Naive thymus-derived CD4-positive, alpha-beta T cell (primary cell): ENCODE data around the gene INAFM1. TPM values are rescaled to one million over a fixed set of nuclear protein-coding genes. Genes with fewer than 3 reads are reported as not detected.

ENCODE experiments used
- ATAC-seq: fragments of 150-1000 bp; cut with Tn5 transposase; 2 replicates; pipeline ENCODE4 v1.10.0; 2021; ENCODE audit warnings: mild to moderate bottlenecking, moderate library complexity
- CTCF ChIA-PET: fragments of 350-600 bp; sonication (Branson Sonifier 250); formaldehyde crosslinking; loops from one replicate; lab custom pipeline; 2021; ENCODE audit warnings: antibody characterized with exemption; lab: Charles Lee
- POLR2A ChIA-PET: fragments of 350-600 bp; sonication (Branson Sonifier 250); formaldehyde crosslinking; loops from one replicate; lab custom pipeline; 2021; ENCODE audit warnings: antibody characterized with exemption, inconsistent platforms; lab: Charles Lee
- DNase-seq, 9 donors: peaks; one replicate each; pipeline versions ENCODE4 v3.0.0 to v3.0.0-alpha.2; 2020 to 2022; ENCODE audit warnings: mixed read lengths in 1 of 9
- H3K27ac ChIP-seq: one replicate; pipeline ENCODE4 v1.7.0; 2013; ENCODE audit warnings: mild to moderate bottlenecking, low read depth, low read length, moderate library complexity
- H3K27me3 ChIP-seq, 2 donors: one replicate each; pipeline ENCODE4 v1.7.0; 2013; ENCODE audit warnings: low read length in 2 of 2, mild to moderate bottlenecking in 2 of 2, moderate library complexity in 2 of 2; ENCODE audit not compliant: control insufficient read depth in 2 of 2, insufficient read depth in 2 of 2
- H3K36me3 ChIP-seq, 3 experiments: 1 replicate in 2 of 3; 2 replicates in 1 of 3; pipeline ENCODE4 v1.7.0; 2013; ENCODE audit warnings: low read length in 3 of 3, mild to moderate bottlenecking in 3 of 3, moderate library complexity in 1 of 3; ENCODE audit not compliant: insufficient read depth in 3 of 3, control insufficient read depth in 2 of 3
- H3K4me1 ChIP-seq, 2 donors: one replicate each; pipeline ENCODE4 v1.7.0; 2013; ENCODE audit warnings: low read length in 2 of 2, mild to moderate bottlenecking in 2 of 2, moderate library complexity in 1 of 2; ENCODE audit not compliant: control insufficient read depth in 2 of 2, insufficient read depth in 2 of 2
- H3K4me3 ChIP-seq: 2 replicates; pipeline ENCODE4 v1.7.0; 2013; ENCODE audit warnings: mild to moderate bottlenecking, low read length
- H3K9me3 ChIP-seq, 3 experiments: 1 replicate in 2 of 3; 2 replicates in 1 of 3; pipeline ENCODE4 v1.7.0; 2013; ENCODE audit warnings: low read length in 3 of 3; ENCODE audit not compliant: control insufficient read depth in 2 of 3
- H3K27ac Mint-ChIP-seq, 9 donors: one replicate each; pipeline ENCODE4 v1.8.0; 2020 to 2022; ENCODE audit warnings: mixed read lengths in 9 of 9, mild to moderate bottlenecking in 8 of 9, moderate library complexity in 5 of 9, inconsistent platforms in 2 of 9
- H3K27me3 Mint-ChIP-seq, 5 donors: one replicate each; pipeline ENCODE4 v1.8.0; 2021 to 2022; ENCODE audit warnings: mixed read lengths in 5 of 5, mild to moderate bottlenecking in 1 of 5
- H3K36me3 Mint-ChIP-seq, 5 donors: one replicate each; pipeline ENCODE4 v1.8.0; 2020 to 2022; ENCODE audit warnings: mixed read lengths in 5 of 5, mild to moderate bottlenecking in 3 of 5, inconsistent platforms in 1 of 5
- H3K4me1 Mint-ChIP-seq, 7 donors: one replicate each; pipeline ENCODE4 v1.8.0; 2020 to 2022; ENCODE audit warnings: mixed read lengths in 7 of 7, mild to moderate bottlenecking in 3 of 7, inconsistent platforms in 1 of 7
- H3K4me3 Mint-ChIP-seq, 10 donors: one replicate each; pipeline ENCODE4 v1.8.0; 2020 to 2022; ENCODE audit warnings: mild to moderate bottlenecking in 10 of 10, mixed read lengths in 10 of 10, moderate library complexity in 6 of 10, inconsistent platforms in 2 of 10
- H3K9me3 Mint-ChIP-seq, 11 donors: one replicate each; pipeline ENCODE4 v1.8.0; 2020 to 2022; ENCODE audit warnings: mixed read lengths in 11 of 11, mild to moderate bottlenecking in 4 of 11, inconsistent platforms in 1 of 11, moderate library complexity in 1 of 11
- intact Hi-C, 2 donors: fragments of 100-400 bp; cut with micrococcal nuclease; formaldehyde crosslinking; loops; one replicate each; pipeline ENCODE4 v1.15.1; 2023
- polyA plus RNA-seq, 2 donors: library from polyadenylated mRNA; unstranded; fragments of 300-500 nt; fragmentation: Illumina TruSeq; gene quantifications; one replicate each; pipeline ENCODE4 v1.2.3, GENCODE V29; 2021
- total RNA-seq, 6 experiments: library from RNA in 5 of 6; stranded (reverse) in 5 of 6; gene quantifications; 1 replicate in 5 of 6; 2 replicates in 1 of 6; pipeline ENCODE4 v1.2.3 and lab custom pipeline; 2021 to 2026

The INAFM1 gene
- total RNA-seq: 10 to 100 TPM; 11.6 to 21.7 (median 16.7) TPM
- polyA plus RNA-seq: 1 to 10 TPM; 2.3 to 3.0 TPM
- total RNA-seq (lab: John Stamatoyannopoulos, UW): 7.1 reads per million, percentile 30 among the genes with 10 or more reads in this experiment

DNA sequence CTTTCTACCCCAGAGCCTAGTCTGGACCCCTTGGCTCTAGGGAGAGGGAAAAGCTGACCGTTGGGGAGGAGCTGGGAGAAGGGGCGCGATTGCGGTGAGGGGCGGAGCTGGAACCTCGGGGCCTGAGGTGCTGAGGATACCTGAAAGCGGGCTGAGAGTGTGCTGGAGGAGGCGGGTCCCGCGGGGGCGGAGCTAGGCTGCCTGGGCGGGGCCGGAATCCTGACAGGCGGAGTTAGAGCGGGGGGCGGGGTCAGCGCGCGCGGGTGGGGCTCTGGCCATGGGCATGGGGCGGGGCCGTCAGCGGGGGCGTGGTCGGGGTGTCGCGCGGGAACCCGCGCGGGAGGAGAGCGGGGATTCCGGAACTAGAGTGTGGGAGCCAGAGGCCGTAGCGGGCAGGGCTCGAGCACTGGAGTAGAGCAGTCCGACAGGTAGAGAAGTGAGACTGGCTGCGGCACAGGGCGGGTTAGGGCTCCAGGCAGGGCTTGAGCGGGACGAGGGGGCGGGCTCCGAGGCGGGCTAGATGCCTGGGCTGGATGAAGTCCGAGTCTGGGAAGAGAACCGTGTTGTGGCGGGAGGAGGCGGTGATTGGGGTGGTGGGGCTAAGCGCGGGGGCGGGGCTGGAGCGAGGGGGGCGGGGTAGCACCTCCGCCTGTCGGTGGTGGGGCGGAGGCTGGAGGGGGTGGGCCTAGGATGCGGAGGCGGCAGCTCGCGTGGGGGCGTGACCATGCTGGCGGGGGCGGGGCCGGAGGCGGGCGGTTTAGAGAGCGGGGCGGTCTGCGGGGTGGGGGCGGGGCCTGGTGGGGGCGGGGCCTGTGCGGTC is at the start of gene INAFM1:
INAFM1 (plus strand) TSS at position 815 of the 820 bp plus-strand sequence. CDS start 35 bp downstream, outside the sequence.
- peak within 1 kb of the TSS; percentile 95 for H3K27ac ChIP-seq
- no peaks in the 10 kb centered on the region for H3K9me3 ChIP-seq
- Mint-ChIP-seq H3K9me3 (no peaks in the 10 kb centered on the region), H3K4me1 (peaks cover 20 to 28% (median 27%) of the 10 kb centered on the region in 7 donors), H3K4me3 (peak within 1 kb of the TSS; percentile 83 to 99 (median 95)), H3K27ac (peak within 1 kb of the TSS; percentile 93 to 98 (median 97)), H3K36me3 (peaks cover 0 to 12% (median 3%) of the 10 kb centered on the region in 5 donors), H3K27me3 (no peaks in the 10 kb centered on the region)
- ChIA-PET POLR2A (interaction anchor here (0.6 to 2.8 kb wide), 20 partner anchors 12 to 1698 kb away, joined by 3 to 44 read pairs (median 4); partner anchors contain the start of genes CCDC9, SAE1 and ZC3H4), CTCF (interaction anchor here (0.6 to 2.1 kb wide), 4 partner anchors 18 to 75 kb away, joined by 3 to 8 read pairs (median 4); partner anchors contain the start of gene CCDC9)
- DNase-seq (peak; percentile 98 to 100 (median 99)), ATAC-seq (peak; percentile 87)
- no peaks in the 10 kb centered on the region for H3K27me3 ChIP-seq
- H3K36me3 ChIP-seq: peaks cover 0 to 28% (median 0%) of the 10 kb centered on the region in 3 experiments
- intact Hi-C loops: loop anchor here (1.0 to 10.0 kb wide), 22 partner anchors 10 to 1559 kb away; partner anchors contain the start of genes BICRA (in 2 of the 2), DHX34 (in 2 of the 2), ARHGAP35 (in 1 of the 2) and DACT3 (in 1 of the 2)
- H3K4me3 ChIP-seq: peak within 1 kb of the TSS; percentile 100
- H3K4me1 ChIP-seq: peaks cover 3 to 14% of the 10 kb centered on the region in 2 donors

DNA sequence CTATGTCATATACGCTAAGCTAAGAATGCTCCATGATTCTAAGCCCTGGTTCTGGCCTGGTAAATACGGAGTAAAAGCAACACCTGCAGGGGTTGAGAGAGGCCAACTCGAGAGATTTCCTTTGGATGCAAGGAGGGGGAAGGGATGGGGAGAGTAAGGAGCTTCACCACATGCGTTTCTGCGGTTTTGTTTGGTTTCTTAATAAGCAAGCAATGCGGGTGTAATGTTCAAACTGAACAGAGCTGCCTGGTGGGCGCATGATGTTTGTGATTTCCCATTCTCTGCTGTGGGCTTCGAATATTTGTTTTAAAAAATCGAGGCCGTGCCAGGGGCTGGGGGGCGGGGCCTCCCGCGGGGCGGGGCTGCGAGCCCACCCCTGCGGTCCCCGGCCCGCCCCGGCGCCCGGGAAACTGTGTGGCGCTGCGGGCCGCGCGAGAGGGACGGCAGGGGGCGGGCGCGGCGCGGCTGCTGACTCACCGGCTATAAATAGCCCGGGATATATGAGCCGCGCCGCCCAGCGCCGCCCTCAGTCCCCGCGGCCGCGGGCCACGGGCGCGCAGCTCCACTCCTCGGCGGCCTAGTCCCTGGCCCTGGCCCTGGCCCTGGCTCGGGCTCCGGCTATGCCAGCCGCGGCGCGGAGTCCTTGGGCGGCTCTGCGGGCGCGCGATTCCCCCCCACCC is 48.8 kb upstream of the INAFM1 start:
- peaks cover 8 to 16% (median 11%) of the 10 kb centered on the region in 7 donors for H3K4me1 Mint-ChIP-seq
- intact Hi-C loops: loop anchor here (1.0 to 5.0 kb wide), 10 partner anchors 16 to 364 kb away; partner anchors contain the start of genes ARHGAP35 (in 1 of the 2), CCDC9 (in 1 of the 2) and INAFM1 (in 1 of the 2)
- peak overlapping the region in 8 of 9 donors; percentile 26 to 96 (median 84) for H3K27ac Mint-ChIP-seq
- peaks cover 0 to 2% (median 0%) of the 10 kb centered on the region in 11 donors for H3K9me3 Mint-ChIP-seq
- H3K27me3 Mint-ChIP-seq: no peaks in the 10 kb centered on the region
- Histone ChIP-seq H3K36me3 (peaks cover 0 to 19% (median 3%) of the 10 kb centered on the region in 3 experiments), H3K4me1 (peaks cover 28 to 31% of the 10 kb centered on the region in 2 donors), H3K27ac (peak overlapping the region; percentile 81), H3K4me3 (peak overlapping the region; percentile 54), H3K9me3 (no peaks in the 10 kb centered on the region), H3K27me3 (no peaks in the 10 kb centered on the region)
- H3K36me3 Mint-ChIP-seq: peaks cover 0 to 11% (median 5%) of the 10 kb centered on the region in 5 donors
- ChIA-PET POLR2A (interaction anchor here (0.7 to 5.0 kb wide), 29 partner anchors 9 to 114 kb away, joined by 3 to 59 read pairs (median 4); partner anchors contain the start of genes CCDC9 and ZC3H4), CTCF (interaction anchor here (0.7 to 3.3 kb wide), 13 partner anchors 13 to 80 kb away, joined by 3 to 25 read pairs (median 7); no protein-coding TSS in a partner anchor)
- peak; percentile 76 for ATAC-seq
- peak; percentile 72 to 94 (median 82) for DNase-seq
- peak overlapping the region; percentile 31 to 84 (median 66) for H3K4me3 Mint-ChIP-seq

DNA sequence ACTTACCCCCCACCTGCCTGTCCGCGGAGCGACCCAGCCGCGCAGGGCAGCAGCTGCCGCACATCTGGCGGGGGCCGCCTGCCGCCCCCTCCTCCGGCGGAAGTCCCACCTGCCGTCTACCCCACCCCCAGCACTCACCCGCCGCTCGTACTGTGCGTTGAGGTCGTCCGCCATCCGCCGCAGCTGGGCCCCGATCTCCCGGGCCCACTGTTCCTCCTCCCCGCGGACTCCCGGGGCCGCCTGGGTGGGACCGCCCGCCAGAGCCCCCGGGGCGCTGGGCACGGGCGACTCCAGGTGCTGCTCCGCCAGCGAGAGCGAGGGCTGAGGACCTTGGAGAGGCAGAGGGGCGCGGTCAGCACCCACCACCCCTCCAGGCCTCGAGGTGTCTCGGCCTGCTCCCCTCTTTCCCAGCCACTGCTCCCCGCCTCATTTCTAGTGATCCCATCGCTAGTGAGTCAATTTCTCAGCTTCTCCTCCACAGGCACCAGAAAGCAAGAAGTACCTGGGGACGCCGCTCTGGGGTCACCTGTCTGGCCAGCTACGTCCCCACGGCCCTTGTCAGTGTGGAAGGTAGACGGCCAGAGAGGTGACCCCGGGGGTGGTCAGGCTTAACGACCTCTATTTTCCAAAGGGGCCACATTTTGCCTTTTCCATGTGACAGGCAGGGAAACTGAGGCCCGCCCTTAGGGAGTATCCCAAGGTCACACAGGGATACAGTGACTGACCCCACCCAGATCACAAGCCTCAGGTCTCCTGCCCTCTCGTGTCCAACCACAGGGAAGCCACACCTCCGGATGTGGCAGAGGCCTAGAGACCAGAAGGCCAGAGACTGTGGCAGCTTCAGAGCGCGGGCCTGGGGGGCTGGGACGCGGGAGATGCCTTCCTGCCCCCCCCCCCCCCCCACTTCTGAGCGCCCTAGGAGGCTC is 48.0 kb upstream of the INAFM1 start:
- H3K4me1 Mint-ChIP-seq: peaks cover 13 to 21% (median 15%) of the 10 kb centered on the region in 7 donors
- H3K27me3 Mint-ChIP-seq: no peaks in the 10 kb centered on the region
- H3K4me3 ChIP-seq: peak overlapping the region; percentile 54
- POLR2A ChIA-PET: interaction anchor here (0.7 to 5.0 kb wide), 24 partner anchors 11 to 115 kb away, joined by 3 to 59 read pairs (median 6); partner anchors contain the start of genes CCDC9 and ZC3H4
- H3K4me1 ChIP-seq: peaks cover 34 to 35% of the 10 kb centered on the region in 2 donors
- peaks cover 0 to 14% (median 5%) of the 10 kb centered on the region in 5 donors for H3K36me3 Mint-ChIP-seq
- peaks cover 0 to 11% (median 3%) of the 10 kb centered on the region in 3 experiments for H3K36me3 ChIP-seq
- H3K27ac ChIP-seq: peak overlapping the region; percentile 81
- intact Hi-C loops: loop anchor here (1.0 to 5.0 kb wide), 10 partner anchors 16 to 364 kb away; partner anchors contain the start of genes CCDC9 (in 2 of the 2), INAFM1 (in 2 of the 2) and ARHGAP35 (in 1 of the 2)
- CTCF ChIA-PET: interaction anchor here (1.0 to 3.3 kb wide), 8 partner anchors 16 to 68 kb away, joined by 3 to 25 read pairs (median 9); no protein-coding TSS in a partner anchor
- peak overlapping the region; percentile 9 to 92 (median 84) for H3K27ac Mint-ChIP-seq
- H3K4me3 Mint-ChIP-seq: peak overlapping the region in 8 of 10 donors; percentile 77 to 86 (median 84)
- no peaks in the 10 kb centered on the region for H3K27me3 ChIP-seq
- DNase-seq: peak in 5 of 9 donors; percentile 19 to 76 (median 28)
- no peaks in the 10 kb centered on the region for H3K9me3 ChIP-seq
- H3K9me3 Mint-ChIP-seq: peaks cover 0 to 4% (median 0%) of the 10 kb centered on the region in 11 donors
- ATAC-seq: no peak

DNA sequence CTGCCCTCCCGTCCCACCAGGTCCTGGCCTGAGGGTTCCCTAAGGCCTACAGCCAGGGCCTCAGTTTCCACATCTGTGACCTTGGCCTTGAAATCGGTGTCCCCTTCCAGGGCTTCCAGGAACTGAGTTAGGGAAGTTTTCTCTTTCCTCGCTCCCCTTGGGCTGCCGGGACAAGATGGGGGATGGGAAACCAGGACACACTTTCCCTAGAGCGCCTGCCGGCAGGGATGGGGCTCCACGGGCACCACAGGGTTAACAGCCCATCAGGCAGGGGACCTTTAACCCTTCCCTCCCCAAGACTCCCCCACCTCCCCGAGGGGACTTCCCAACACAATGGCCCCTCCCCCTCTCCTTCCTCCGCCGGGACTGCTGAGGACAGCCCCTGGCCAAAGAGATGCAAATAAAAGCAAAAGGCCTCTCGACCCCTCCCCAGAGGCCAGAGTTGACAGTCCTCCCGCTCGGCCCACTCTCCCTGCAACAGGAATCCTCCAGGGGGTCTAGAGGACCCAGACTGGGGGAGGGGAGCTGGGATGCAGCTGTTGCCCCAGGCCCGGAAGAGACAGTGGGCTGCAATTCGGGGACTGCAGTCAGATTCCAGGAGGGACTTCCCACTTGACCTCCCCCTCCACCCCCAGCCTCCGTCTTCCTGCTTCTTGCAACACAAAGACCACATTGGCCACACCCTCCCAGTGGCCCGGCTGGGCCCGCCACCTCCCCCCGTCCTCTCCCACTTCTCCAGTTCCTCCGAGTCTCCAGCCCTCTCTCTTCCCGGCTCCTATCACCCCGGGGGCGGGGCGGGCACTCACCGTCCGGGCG is 47.1 kb upstream of the INAFM1 start:
- H3K9me3 Mint-ChIP-seq: peaks cover 0 to 5% (median 0%) of the 10 kb centered on the region in 11 donors
- ATAC-seq (no peak), DNase-seq (peak in 5 of 9 donors; percentile 15 to 75 (median 40))
- peaks cover 20 to 29% (median 24%) of the 10 kb centered on the region in 7 donors for H3K4me1 Mint-ChIP-seq
- CTCF ChIA-PET: interaction anchor here (1.9 to 3.3 kb wide), 3 partner anchors 17 to 69 kb away, joined by 9 to 25 read pairs (median 10); no protein-coding TSS in a partner anchor
- H3K27me3 Mint-ChIP-seq: no peaks in the 10 kb centered on the region
- intact Hi-C loops: loop anchor here (1.0 to 5.0 kb wide), 4 partner anchors 29 to 365 kb away; partner anchors contain the start of genes ARHGAP35 (in 1 of the 2), CCDC9 (in 1 of the 2) and INAFM1 (in 1 of the 2)
- Histone ChIP-seq H3K27me3 (no peaks in the 10 kb centered on the region), H3K36me3 (peaks cover 0 to 4% (median 0%) of the 10 kb centered on the region in 3 experiments), H3K4me1 (peaks cover 36 to 44% of the 10 kb centered on the region in 2 donors), H3K27ac (peak overlapping the region; percentile 81), H3K4me3 (peak overlapping the region; percentile 54), H3K9me3 (no peaks in the 10 kb centered on the region)
- H3K27ac Mint-ChIP-seq: peak overlapping the region in 8 of 9 donors; percentile 39 to 92 (median 46)
- H3K36me3 Mint-ChIP-seq: peaks cover 0 to 12% (median 0%) of the 10 kb centered on the region in 5 donors
- POLR2A ChIA-PET: interaction anchor here (0.8 to 5.0 kb wide), 11 partner anchors 12 to 112 kb away, joined by 3 to 59 read pairs (median 12); no protein-coding TSS in a partner anchor
- peak overlapping the region in 8 of 10 donors; percentile 62 to 86 (median 84) for H3K4me3 Mint-ChIP-seq
